ENCODE measurements around the gene CCDC127. TPM values are rescaled to one million over a fixed set of nuclear protein-coding genes. Genes with fewer than 3 reads are reported as not detected.
"Not testable (repeated sequence)": the region's sequence is repeated elsewhere in the genome, so short reads cannot be mapped to it uniquely, and the experiment has no call there.

The CCDC127 gene
- total and polyA plus RNA-seq, 9 donors = 2.5 to 9.9 (median 6.0) TPM

DNA sequence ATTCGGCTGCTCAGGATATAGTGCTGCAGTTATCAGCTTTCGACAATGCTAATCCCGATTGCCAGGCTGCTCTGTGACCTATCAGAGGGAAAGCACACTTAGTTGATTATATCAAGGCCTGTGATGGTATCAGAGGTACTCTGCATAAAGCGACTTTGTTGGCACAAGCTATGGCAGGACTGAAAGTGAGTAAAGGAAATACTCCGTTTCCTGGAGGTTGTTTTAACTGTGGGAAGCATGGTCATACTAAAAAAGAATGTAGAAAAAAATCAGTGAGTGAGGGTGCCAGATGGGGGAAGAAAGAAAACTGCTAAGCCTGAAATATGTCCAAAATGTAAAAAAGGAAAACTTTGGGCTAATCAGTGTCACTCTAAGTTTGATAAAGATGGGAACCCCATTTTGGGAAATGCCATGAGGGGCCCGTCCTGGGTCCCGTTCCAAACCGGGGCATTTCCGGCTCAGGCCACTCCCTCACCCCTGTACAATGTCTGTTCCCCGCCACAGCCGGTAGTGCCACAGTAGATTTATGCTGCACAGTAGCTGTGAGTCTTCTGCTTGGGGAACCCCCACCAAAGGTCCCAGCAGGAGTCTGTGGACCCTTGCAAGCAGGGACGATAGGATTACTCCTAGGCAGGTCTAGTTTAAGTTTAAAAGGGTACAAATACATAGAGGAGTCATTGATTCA, 25.9 kb upstream of the CCDC127 start:
- H3K36me3 ChIP-seq; H3K27me3 ChIP-seq; H3K9me3 ChIP-seq; H3K4me1 ChIP-seq (ENCODE audit: insufficient read depth); DNase-seq; H3K4me3 ChIP-seq; intact Hi-C loops (cut with DNase I); H3K27ac ChIP-seq: not testable (repeated sequence)
- 84 to 86% (median 86%) methylated on average over 12 of the region's 12 CpGs for WGBS, 3 donors

DNA sequence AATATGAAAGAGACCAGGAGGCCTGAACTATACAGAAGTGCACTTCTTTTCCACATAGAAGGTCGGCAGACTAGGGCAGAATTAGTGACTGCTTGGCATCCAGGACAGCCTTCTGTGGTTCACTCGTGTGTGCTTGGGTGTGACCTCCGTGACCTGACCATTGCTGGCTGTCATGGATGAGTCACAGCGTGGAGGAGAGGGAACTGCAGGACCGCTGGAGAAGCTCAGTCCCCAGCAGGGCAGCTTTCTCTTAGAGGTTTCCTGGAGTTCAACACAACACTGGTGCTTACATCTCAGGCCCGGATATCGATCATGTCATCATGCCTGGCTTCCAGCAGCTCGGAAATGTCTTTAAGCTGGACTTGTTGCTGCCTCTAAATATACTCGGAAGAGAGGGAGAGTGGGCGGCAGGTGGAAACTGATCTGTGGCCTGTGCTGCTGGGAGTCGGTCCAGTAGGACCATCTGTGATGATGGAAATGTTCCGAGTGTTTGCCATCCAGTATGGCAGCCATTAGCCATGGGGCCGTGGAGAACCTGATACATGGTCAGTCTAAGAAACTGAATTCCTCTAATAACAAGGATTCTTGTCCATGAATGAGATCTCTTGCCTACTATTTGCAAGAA, 23.2 kb upstream of the CCDC127 start:
- WGBS, 3 donors = 84 to 96% (median 89%) methylated on average over 13 of the region's 13 CpGs
- DNase-seq; intact Hi-C loops (cut with DNase I); H3K9me3 ChIP-seq; H3K36me3 ChIP-seq; H3K4me1 ChIP-seq (ENCODE audit: insufficient read depth); H3K27me3 ChIP-seq; H3K4me3 ChIP-seq; H3K27ac ChIP-seq: not testable (repeated sequence)

DNA sequence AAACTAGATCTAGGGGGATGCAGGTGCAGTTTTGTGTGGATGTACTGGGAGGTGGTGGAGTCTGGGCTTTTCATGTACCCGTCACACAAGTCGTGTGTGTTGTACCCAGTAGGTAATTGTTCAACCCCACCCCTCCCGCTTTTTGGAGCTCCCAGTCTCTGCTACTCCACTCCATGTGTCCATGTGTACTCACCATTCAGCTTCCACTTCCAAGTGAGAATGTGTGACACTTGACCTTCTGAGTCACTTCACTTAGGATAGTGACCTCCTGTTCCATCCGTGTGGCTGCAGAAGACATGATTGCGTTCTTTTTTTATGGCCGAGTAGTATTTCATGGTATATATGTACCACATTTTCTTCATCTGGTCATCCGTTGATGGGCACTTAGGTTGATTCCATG, 22.6 kb upstream of the CCDC127 start:
- intact Hi-C loops (cut with DNase I); DNase-seq; H3K36me3 ChIP-seq; H3K4me1 ChIP-seq (ENCODE audit: insufficient read depth); H3K27ac ChIP-seq; H3K27me3 ChIP-seq; H3K4me3 ChIP-seq; H3K9me3 ChIP-seq: not testable (repeated sequence)
- 94 to 97% (median 95%) methylated on average over 7 of the region's 7 CpGs for WGBS, 3 donors

DNA sequence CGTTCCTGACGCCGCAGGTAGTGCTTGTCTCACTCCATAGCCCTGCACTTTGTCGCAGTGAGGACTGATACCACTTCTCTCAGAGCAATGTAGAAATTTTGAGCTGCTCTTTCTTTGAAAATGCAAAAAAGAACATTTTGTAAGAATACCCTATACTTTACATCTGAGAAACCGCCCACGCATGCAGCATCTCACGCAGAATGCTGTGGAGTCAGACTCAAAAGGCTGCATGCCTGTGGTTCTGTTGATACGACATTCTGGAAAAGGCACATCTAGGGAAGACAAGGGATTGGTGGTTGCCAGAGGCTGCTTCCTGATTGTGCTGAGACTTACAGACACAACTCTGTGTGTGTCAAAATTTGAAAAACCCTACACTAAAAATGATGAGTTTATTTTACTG, 20.0 kb upstream of the CCDC127 start:
- H3K27me3 ChIP-seq; H3K4me1 ChIP-seq (ENCODE audit: insufficient read depth); H3K27ac ChIP-seq; DNase-seq; H3K36me3 ChIP-seq; intact Hi-C loops (cut with DNase I); H3K9me3 ChIP-seq; H3K4me3 ChIP-seq: not testable (repeated sequence)
- 91 to 98% (median 93%) methylated on average over 8 of the region's 8 CpGs for WGBS, 3 donors

DNA sequence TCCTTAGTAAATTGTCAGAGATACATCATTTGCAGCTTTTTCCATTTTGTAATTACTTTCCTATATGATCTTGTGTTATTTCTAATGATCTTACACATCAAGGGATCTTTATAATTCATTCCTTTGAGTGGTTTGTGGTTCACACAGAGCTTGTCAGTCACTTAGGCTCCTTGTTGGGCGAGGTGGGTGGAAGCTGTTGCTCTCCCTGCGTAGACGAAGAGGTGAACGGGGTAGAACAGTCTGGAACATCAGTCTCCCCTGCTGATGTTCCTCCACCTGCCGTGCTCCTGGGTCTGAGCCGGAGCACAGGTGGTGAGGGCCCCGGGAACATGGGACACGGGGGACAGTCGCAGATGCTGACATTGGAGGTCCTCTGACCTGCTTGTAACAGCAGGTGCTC, 17.6 kb upstream of the CCDC127 start:
- H3K4me3 ChIP-seq; H3K27me3 ChIP-seq; H3K27ac ChIP-seq; H3K9me3 ChIP-seq; DNase-seq; H3K4me1 ChIP-seq (ENCODE audit: insufficient read depth); intact Hi-C loops (cut with DNase I); H3K36me3 ChIP-seq: not testable (repeated sequence)
- WGBS, 3 donors = 93 to 94% (median 93%) methylated on average over 7 to 9 of the region's 9 CpGs

DNA sequence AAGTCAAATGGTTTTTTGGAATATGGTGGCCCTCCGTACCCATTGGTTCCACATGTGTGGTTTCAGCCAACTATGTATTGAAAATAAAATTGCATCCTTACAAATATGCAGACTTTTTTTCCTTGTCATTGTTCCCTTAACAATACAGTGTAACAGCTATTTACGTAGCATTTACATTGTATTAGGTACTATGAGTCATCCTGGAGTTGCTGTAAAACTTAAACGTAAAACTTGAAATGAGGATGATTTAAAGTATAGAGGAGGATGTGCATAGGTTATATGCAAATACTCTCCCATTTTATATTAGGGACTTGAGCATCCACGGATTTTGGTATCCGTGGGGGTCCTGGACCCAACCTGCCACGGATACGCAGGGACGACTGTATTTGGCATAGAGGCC, 16.5 kb upstream of the CCDC127 start:
- DNase-seq = no peak
- no peaks in the 10 kb centered on the region for H3K27me3 ChIP-seq
- no peaks in the 10 kb centered on the region for H3K36me3 ChIP-seq
- H3K9me3 ChIP-seq = no peaks in the 10 kb centered on the region
- H3K4me1 ChIP-seq (ENCODE audit: insufficient read depth) = no peaks in the 10 kb centered on the region
- intact Hi-C loops (cut with DNase I) = no loop called here
- 87 to 90% (median 90%) methylated on average over 8 of the region's 8 CpGs for WGBS, 3 donors
- H3K27ac ChIP-seq = no peak overlapping the region
- no peak overlapping the region for H3K4me3 ChIP-seq
- TF ChIP-seq POLR2A (IDR thresholded peaks at IDR 0.05) (no peak), EP300 (IDR thresholded peaks at IDR 0.05) (no peak)
- TF ChIP-seq, protein P1, sequence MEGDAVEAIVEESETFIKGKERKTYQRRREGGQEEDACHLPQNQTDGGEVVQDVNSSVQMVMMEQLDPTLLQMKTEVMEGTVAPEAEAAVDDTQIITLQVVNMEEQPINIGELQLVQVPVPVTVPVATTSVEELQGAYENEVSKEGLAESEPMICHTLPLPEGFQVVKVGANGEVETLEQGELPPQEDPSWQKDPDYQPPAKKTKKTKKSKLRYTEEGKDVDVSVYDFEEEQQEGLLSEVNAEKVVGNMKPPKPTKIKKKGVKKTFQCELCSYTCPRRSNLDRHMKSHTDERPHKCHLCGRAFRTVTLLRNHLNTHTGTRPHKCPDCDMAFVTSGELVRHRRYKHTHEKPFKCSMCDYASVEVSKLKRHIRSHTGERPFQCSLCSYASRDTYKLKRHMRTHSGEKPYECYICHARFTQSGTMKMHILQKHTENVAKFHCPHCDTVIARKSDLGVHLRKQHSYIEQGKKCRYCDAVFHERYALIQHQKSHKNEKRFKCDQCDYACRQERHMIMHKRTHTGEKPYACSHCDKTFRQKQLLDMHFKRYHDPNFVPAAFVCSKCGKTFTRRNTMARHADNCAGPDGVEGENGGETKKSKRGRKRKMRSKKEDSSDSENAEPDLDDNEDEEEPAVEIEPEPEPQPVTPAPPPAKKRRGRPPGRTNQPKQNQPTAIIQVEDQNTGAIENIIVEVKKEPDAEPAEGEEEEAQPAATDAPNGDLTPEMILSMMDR (IDR thresholded peaks at IDR 0.05) = no peak

DNA sequence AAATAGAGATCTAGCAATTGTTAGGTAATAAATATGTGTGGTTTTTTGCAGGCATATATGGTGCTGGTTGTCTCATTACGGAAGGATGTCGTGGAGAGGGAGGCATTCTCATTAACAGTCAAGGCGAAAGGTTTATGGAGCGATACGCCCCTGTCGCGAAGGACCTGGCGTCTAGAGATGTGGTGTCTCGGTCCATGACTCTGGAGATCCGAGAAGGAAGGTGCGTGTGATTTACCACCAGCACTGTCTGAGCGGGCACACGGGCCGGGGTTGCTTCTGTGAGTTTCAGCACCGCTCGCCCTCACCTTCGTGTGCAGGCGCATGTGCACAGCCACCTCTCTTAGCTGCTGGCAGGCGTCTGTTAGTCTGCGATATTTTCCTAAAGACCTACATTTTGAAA, 15.5 kb upstream of the CCDC127 start:
- H3K27ac ChIP-seq; DNase-seq; H3K4me1 ChIP-seq (ENCODE audit: insufficient read depth); H3K36me3 ChIP-seq; intact Hi-C loops (cut with DNase I); H3K27me3 ChIP-seq; H3K4me3 ChIP-seq; H3K9me3 ChIP-seq: not testable (repeated sequence)
- 92 to 94% (median 94%) methylated on average over 20 of the region's 20 CpGs for WGBS, 3 donors
